NCI-H69 (cell line): ENCODE results near the gene OLR1.

Experiments
- DNase-seq: peaks from one replicate; lab custom pipeline; 2025; lab: John Stamatoyannopoulos, UW

OLR1 gene

GRCh38 chr12:10153271-10154144 is 18.4 kb downstream of the OLR1 start:
- DNase-seq = peak; percentile 8

GRCh38 chr12:10151621-10152020 is 20.3 kb downstream of the OLR1 start:
- DNase-seq = no peak

GRCh38 chr12:10147714-10148403 is 24.1 kb downstream of the OLR1 start:
- DNase-seq = no peak

GRCh38 chr12:10142976-10143589 is 28.8 kb downstream of the OLR1 start:
- DNase-seq = no peak

GRCh38 chr12:10140001-10140400 is 31.9 kb downstream of the OLR1 start:
- DNase-seq = peak; percentile 9

- DNase-seq = peak; percentile 3
Observed at GRCh38 chr12:10136637-10137205, 35.2 kb downstream of the OLR1 start.

GRCh38 chr12:10135126-10135525 is 36.8 kb downstream of the OLR1 start:
- DNase-seq = no peak

GRCh38 chr12:10132850-10133370 is 39.0 kb downstream of the OLR1 start:
- no peak for DNase-seq

- DNase-seq = no peak
Observed at GRCh38 chr12:10131111-10131690, 40.7 kb downstream of the OLR1 start.

GRCh38 chr12:10130042-10130441 is 41.9 kb downstream of the OLR1 start, which contains the start of gene CLEC7A:
Gene CLEC7A, minus strand, starts transcription at chr12:10130199. Its CDS starts 117 bp downstream, at chr12:10130082.
- DNase-seq = no peak

- no peak for DNase-seq
Observed at GRCh38 chr12:10128687-10129086, 43.2 kb downstream of the OLR1 start.

- no peak for DNase-seq
Observed at GRCh38 chr12:10126413-10126812, 45.5 kb downstream of the OLR1 start.

GRCh38 chr12:10122689-10123088 is 49.2 kb downstream of the OLR1 start:
- DNase-seq = no peak

GRCh38 chr12:10121278-10121677 is 50.7 kb downstream of the OLR1 start:
- DNase-seq = no peak

- no peak for DNase-seq
Observed at GRCh38 chr12:10119066-10119465, 52.9 kb downstream of the OLR1 start.

- DNase-seq = no peak
Observed at GRCh38 chr12:10115890-10116289, 56.0 kb downstream of the OLR1 start.

GRCh38 chr12:10115311-10115710 is 56.6 kb downstream of the OLR1 start:
- no peak for DNase-seq

- DNase-seq = no peak
Observed at GRCh38 chr12:10113920-10114319, 58.0 kb downstream of the OLR1 start.

GRCh38 chr12:10113075-10113474 is 58.9 kb downstream of the OLR1 start:
- no peak for DNase-seq

- DNase-seq = no peak
Observed at GRCh38 chr12:10111451-10111850, 60.5 kb downstream of the OLR1 start.

- DNase-seq = no peak
Observed at GRCh38 chr12:10110256-10110844, 61.6 kb downstream of the OLR1 start.
